BJ (cell line): ENCODE data around the gene LHPP. TPM values are rescaled to one million over a fixed set of nuclear protein-coding genes. Genes with fewer than 3 reads are reported as not detected.

Experiments
- CTCF ChIA-PET: fragments of 350-600 bp; formaldehyde crosslinking; extraction: SDS; loops from one replicate; lab custom pipeline; 2021; ENCODE audit warnings: antibody characterized with exemption, inconsistent platforms; lab: Yijun Ruan, JAX
- POLR2A ChIA-PET: fragments of 300-600 bp; sonication (Branson Sonifier 250); formaldehyde crosslinking; extraction: SDS; loops from one replicate; lab custom pipeline; 2021; ENCODE audit warnings: antibody characterized with exemption; lab: Charles Lee
- DNase-seq: peaks from one replicate; pipeline ENCODE4 v3.0.0-alpha.2; 2011; ENCODE audit warnings: low read depth
- H3K27me3 ChIP-seq: 2 replicates; pipeline ENCODE4 v1.6.0; 2011; ENCODE audit warnings: low read length; ENCODE audit not compliant: control insufficient read depth, insufficient read depth
- H3K36me3 ChIP-seq: 2 replicates; pipeline ENCODE4 v1.5.1; 2011; ENCODE audit warnings: low read length; ENCODE audit not compliant: control insufficient read depth, insufficient read depth
- H3K4me3 ChIP-seq: 2 replicates; pipeline ENCODE4 v1.5.1; 2011; ENCODE audit warnings: low read depth, mild to moderate bottlenecking, control low read depth, low read length
- CTCF ChIP-seq: IDR thresholded peaks from 2 replicates; pipeline ENCODE4 v1.5.1; 2011; ENCODE audit warnings: low read depth, mild to moderate bottlenecking, control low read depth, inconsistent platforms, low read length, moderate library complexity; ENCODE audit not compliant: insufficient read depth
- polyA plus RNA-seq: library from polyadenylated mRNA; depleted of rRNA; stranded (reverse); fragments of >200 nt; gene quantifications from 2 replicates; pipeline ENCODE4 v1.2.3, GENCODE V29; 2011

LHPP gene
- polyA plus RNA-seq, 1 experiment: 23.8 TPM

GRCh38 chr10:124470544-124471434, 9.2 kb downstream of the LHPP start:
- TF ChIP-seq CTCF: no peak
- no peaks in the 10 kb centered on the region for H3K27me3 ChIP-seq
- H3K4me3 ChIP-seq: no peak overlapping the region
- H3K36me3 ChIP-seq: no peaks in the 10 kb centered on the region
- DNase-seq: no peak
- ChIA-PET POLR2A (no interaction called here), CTCF (no interaction called here)

- TF ChIP-seq CTCF: no peak
- Histone ChIP-seq H3K36me3 (no peaks in the 10 kb centered on the region), H3K4me3 (no peak overlapping the region), H3K27me3 (no peaks in the 10 kb centered on the region)
- POLR2A ChIA-PET: no interaction called here
- CTCF ChIA-PET: interaction anchor here (1.0 to 1.3 kb wide), 2 partner anchors 11 to 439 kb away, joined by 3 to 4 read pairs; partner anchors contain the start of gene LHPP
- no peak for DNase-seq
Observed at GRCh38 chr10:124472071-124472470, 10.4 kb downstream of the LHPP start.

- no peaks in the 10 kb centered on the region for H3K36me3 ChIP-seq
- no peak for TF ChIP-seq CTCF
- ChIA-PET CTCF (interaction anchor here (0.8 to 1.3 kb wide), 2 partner anchors 12 to 27 kb away, joined by 4 read pairs; partner anchors contain the start of gene LHPP), POLR2A (no interaction called here)
- no peaks in the 10 kb centered on the region for H3K27me3 ChIP-seq
- no peak overlapping the region for H3K4me3 ChIP-seq
- no peak for DNase-seq
Observed at GRCh38 chr10:124473070-124473469, 11.4 kb downstream of the LHPP start.

GRCh38 chr10:124474514-124475070, 13.0 kb downstream of the LHPP start:
- no peak for TF ChIP-seq CTCF
- Histone ChIP-seq H3K36me3 (no peaks in the 10 kb centered on the region), H3K4me3 (no peak overlapping the region), H3K27me3 (no peaks in the 10 kb centered on the region)
- ChIA-PET CTCF (no interaction called here), POLR2A (no interaction called here)
- DNase-seq: no peak

GRCh38 chr10:124476043-124476725, 14.6 kb downstream of the LHPP start:
- H3K36me3 ChIP-seq: no peaks in the 10 kb centered on the region
- no peaks in the 10 kb centered on the region for H3K27me3 ChIP-seq
- H3K4me3 ChIP-seq: no peak overlapping the region
- TF ChIP-seq CTCF: no peak
- no peak for DNase-seq
- ChIA-PET POLR2A (no interaction called here), CTCF (no interaction called here)
